H9 (cell line): Measurements from ENCODE around the gene PIGBOS1. TPM values are rescaled to one million over a fixed set of nuclear protein-coding genes. Genes with fewer than 3 reads are reported as not detected.

Experiments used
- DNase-seq: peaks from one replicate; pipeline ENCODE4 v3.0.0-alpha.2; 2017
- H2AFZ ChIP-seq: one replicate; pipeline ENCODE4 v1.6.1; 2013; ENCODE audit warnings: mild to moderate bottlenecking, low read length, control low read depth, moderate library complexity
- H2AK5ac ChIP-seq: 2 replicates; pipeline ENCODE4 v1.6.1; 2013; ENCODE audit warnings: low read length, control low read depth, mixed read lengths; ENCODE audit not compliant: insufficient read length
- H2BK120ac ChIP-seq: one replicate; pipeline ENCODE4 v1.6.1; 2013; ENCODE audit warnings: low read depth, mild to moderate bottlenecking, low read length, control low read depth, inconsistent platforms; ENCODE audit not compliant: poor library complexity, severe bottlenecking
- H2BK12ac ChIP-seq: 2 replicates; pipeline ENCODE4 v1.6.1; 2013; ENCODE audit warnings: low read length, control low read depth, mixed read lengths, low read depth; ENCODE audit not compliant: insufficient read length
- H2BK15ac ChIP-seq: 2 replicates; pipeline ENCODE4 v1.6.1; 2013; ENCODE audit warnings: low read depth, low read length, control low read depth
- H2BK20ac ChIP-seq: one replicate; pipeline ENCODE4 v1.6.1; 2013; ENCODE audit warnings: low read depth, mild to moderate bottlenecking, low read length, control low read depth, inconsistent platforms; ENCODE audit not compliant: poor library complexity, severe bottlenecking
- H2BK5ac ChIP-seq: 2 replicates; pipeline ENCODE4 v1.6.1; 2013; ENCODE audit warnings: low read length, control low read depth, mixed read lengths; ENCODE audit not compliant: insufficient read length
- H3K14ac ChIP-seq: 2 replicates; pipeline ENCODE4 v1.6.1; 2013; ENCODE audit warnings: low read length, control low read depth; ENCODE audit not compliant: insufficient read depth
- H3K18ac ChIP-seq: 2 replicates; pipeline ENCODE4 v1.6.1; 2013; ENCODE audit warnings: low read depth, mild to moderate bottlenecking, mixed read lengths, low read length, control low read depth; ENCODE audit not compliant: insufficient read length
- H3K23ac ChIP-seq: 2 replicates; pipeline ENCODE4 v1.6.1; 2013; ENCODE audit warnings: low read length, control low read depth, mixed read lengths, low read depth; ENCODE audit not compliant: insufficient read length
- H3K23me2 ChIP-seq: 2 replicates; pipeline ENCODE4 v1.6.1; 2013; ENCODE audit warnings: low read depth, mild to moderate bottlenecking, mixed read lengths, low read length, control low read depth; ENCODE audit not compliant: insufficient read length, poor library complexity, severe bottlenecking
- H3K27ac ChIP-seq: 2 replicates; pipeline ENCODE4 v1.5.1; 2013; ENCODE audit warnings: low read length, control low read depth, mixed read lengths, low read depth; ENCODE audit not compliant: insufficient read length
- H3K27me3 ChIP-seq: 2 replicates; pipeline ENCODE4 v1.6.1; 2013; ENCODE audit warnings: low read length, control low read depth, inconsistent platforms; ENCODE audit not compliant: insufficient read depth
- H3K4ac ChIP-seq: 2 replicates; pipeline ENCODE4 v1.6.1; 2013; ENCODE audit warnings: low read depth, mild to moderate bottlenecking, control low read depth, inconsistent platforms, low read length, moderate library complexity
- H3K4me1 ChIP-seq: 2 replicates; pipeline ENCODE4 v1.6.1; 2013; ENCODE audit warnings: low read length, control low read depth, inconsistent platforms; ENCODE audit not compliant: insufficient read depth
- H3K4me2 ChIP-seq: 2 replicates; pipeline ENCODE4 v1.6.1; 2013; ENCODE audit warnings: low read length, control low read depth, mixed read lengths; ENCODE audit not compliant: insufficient read length, insufficient read depth
- H3K56ac ChIP-seq: 2 replicates; pipeline ENCODE4 v1.6.1; 2013; ENCODE audit warnings: low read depth, mild to moderate bottlenecking, mixed read lengths, low read length, control low read depth; ENCODE audit not compliant: insufficient read length
- H3K79me1 ChIP-seq: 2 replicates; pipeline ENCODE4 v1.6.1; 2013; ENCODE audit warnings: low read depth, mild to moderate bottlenecking, moderate library complexity, low read length, control low read depth, inconsistent platforms; ENCODE audit not compliant: insufficient read depth, poor library complexity, severe bottlenecking
- H3K79me2 ChIP-seq: 2 replicates; pipeline ENCODE4 v1.6.1; 2013; ENCODE audit warnings: low read length, control low read depth, inconsistent platforms; ENCODE audit not compliant: insufficient read depth
- H3K9ac ChIP-seq: 2 replicates; pipeline ENCODE4 v1.6.1; 2013; ENCODE audit warnings: low read length, control low read depth, mixed read lengths; ENCODE audit not compliant: insufficient read length; ENCODE audit errors: extremely low read depth
- H3K9me3 ChIP-seq: one replicate; pipeline ENCODE4 v1.6.1; 2013; ENCODE audit warnings: low read depth, low read length, inconsistent platforms; ENCODE audit not compliant: control insufficient read depth
- H3T11ph ChIP-seq: one replicate; pipeline ENCODE4 v1.6.1; 2013; ENCODE audit warnings: mild to moderate bottlenecking, low read length, control low read depth, inconsistent platforms
- H4K20me1 ChIP-seq: one replicate; pipeline ENCODE4 v1.6.1; 2013; ENCODE audit not compliant: control insufficient read depth, insufficient read length, insufficient read depth
- H4K5ac ChIP-seq: 2 replicates; pipeline ENCODE4 v1.6.1; 2013; ENCODE audit warnings: low read depth, mild to moderate bottlenecking, mixed read lengths, low read length, control low read depth; ENCODE audit not compliant: insufficient read length
- H4K8ac ChIP-seq: replicated peaks from 2 replicates; pipeline ENCODE4 v1.6.1; 2013; ENCODE audit warnings: low read length, control low read depth, mixed read lengths, low read depth; ENCODE audit not compliant: insufficient read length
- H4K91ac ChIP-seq: 2 replicates; pipeline ENCODE4 v1.6.1; 2013; ENCODE audit warnings: low read depth, mild to moderate bottlenecking, moderate library complexity, mixed read lengths, low read length, control low read depth; ENCODE audit not compliant: insufficient read length
- H3K27ac Mint-ChIP-seq, 3 experiments: 2 replicates in 2 of 3; 3 replicates in 1 of 3; pipeline ENCODE4 v1.8.0; 2020 to 2021; ENCODE audit warnings: mixed read lengths in 3 of 3, mild to moderate bottlenecking in 1 of 3, moderate library complexity in 1 of 3
- H3K27me3 Mint-ChIP-seq: 2 replicates; pipeline ENCODE4 v1.8.0; 2021; ENCODE audit warnings: low read depth, mild to moderate bottlenecking, moderate library complexity, mixed read lengths
- H3K36me3 Mint-ChIP-seq, 3 experiments: 2 replicates in 2 of 3; 3 replicates in 1 of 3; pipeline ENCODE4 v1.8.0; 2020 to 2021; ENCODE audit warnings: low read depth in 3 of 3, mixed read lengths in 3 of 3; ENCODE audit not compliant: insufficient read depth in 1 of 3
- H3K4me1 Mint-ChIP-seq, 2 experiments: 2 replicates each; pipeline ENCODE4 v1.8.0; 2020; ENCODE audit warnings: mixed read lengths in 2 of 2
- H3K4me3 Mint-ChIP-seq, 2 experiments: 2 replicates in 1 of 2; 3 replicates in 1 of 2; pipeline ENCODE4 v1.8.0; 2020 to 2021; ENCODE audit warnings: mild to moderate bottlenecking in 2 of 2, mixed read lengths in 2 of 2, moderate library complexity in 1 of 2
- H3K9me3 Mint-ChIP-seq, 2 experiments: 2 replicates in 1 of 2; 3 replicates in 1 of 2; pipeline ENCODE4 v1.8.0; 2020; ENCODE audit warnings: mild to moderate bottlenecking in 2 of 2, mixed read lengths in 2 of 2, moderate library complexity in 1 of 2
- WGBS: extraction: QIAGEN DNeasy Blood & Tissue Kit; methylation state at CpG from one replicate; pipeline ENCODE4 v1.1.7; 2013; ENCODE audit warnings: missing lambda C conversion rate, low lambda C conversion rate, mixed read lengths; ENCODE audit not compliant: insufficient read length; ENCODE audit errors: extremely low coverage; 5-methylcytosine and 5-hydroxymethylcytosine counted together
- total RNA-seq: library from RNA; stranded (reverse); gene quantifications from 2 replicates; pipeline ENCODE4 v1.2.1, GENCODE V29; 2021
- TF ChIP-seq, protein P1 (sequence below): fragments of 200-600 bp; sonication (generic); conservative IDR thresholded peaks from 3 replicates; pipeline ENCODE4 v1.8.0; 2021; ENCODE audit warnings: antibody characterized with exemption, mild to moderate bottlenecking

Gene PIGBOS1
- total RNA-seq, 1 experiment from 2014 or later = 10.4 TPM

GRCh38 chr15:55334997-55335396 is 16.1 kb upstream of the PIGBOS1 start:
- H3K36me3 Mint-ChIP-seq = 0 out of 7 replicates have a peak, but pooled peaks cover 0 to 5% (median 2%) of the 10 kb centered on the region in 3 experiments
- no CpG with 5 or more reads among the region's 1 CpG for WGBS
- H4K20me1 ChIP-seq = no peaks in the 10 kb centered on the region

More at GRCh38 chr15:55334997-55335396, 16.1 kb upstream of the PIGBOS1 start:
- no peaks in the 10 kb centered on the region for H3K4me1 ChIP-seq
- no peak overlapping the region for H3K27ac ChIP-seq
- H4K91ac ChIP-seq = no peak overlapping the region
- no peak overlapping the region for H4K8ac ChIP-seq
- H3K9me3 ChIP-seq = no peaks in the 10 kb centered on the region
- no peak overlapping the region for H2BK12ac ChIP-seq
- no peak overlapping the region for H2BK120ac ChIP-seq
- H2BK20ac ChIP-seq = no peak overlapping the region
- Mint-ChIP-seq H3K27me3 (no peaks in the 10 kb centered on the region), H3K4me3 (no peak overlapping the region), H3K9me3 (no peaks in the 10 kb centered on the region), H3K27ac (no peak overlapping the region), H3K4me1 (no peaks in the 10 kb centered on the region)
- no peak for DNase-seq
- H2AFZ ChIP-seq = no peak overlapping the region
- H3K27me3 ChIP-seq = no peaks in the 10 kb centered on the region
- no peak overlapping the region for H3K4ac ChIP-seq
- no peak overlapping the region for H2BK5ac ChIP-seq
- TF ChIP-seq, protein P1, sequence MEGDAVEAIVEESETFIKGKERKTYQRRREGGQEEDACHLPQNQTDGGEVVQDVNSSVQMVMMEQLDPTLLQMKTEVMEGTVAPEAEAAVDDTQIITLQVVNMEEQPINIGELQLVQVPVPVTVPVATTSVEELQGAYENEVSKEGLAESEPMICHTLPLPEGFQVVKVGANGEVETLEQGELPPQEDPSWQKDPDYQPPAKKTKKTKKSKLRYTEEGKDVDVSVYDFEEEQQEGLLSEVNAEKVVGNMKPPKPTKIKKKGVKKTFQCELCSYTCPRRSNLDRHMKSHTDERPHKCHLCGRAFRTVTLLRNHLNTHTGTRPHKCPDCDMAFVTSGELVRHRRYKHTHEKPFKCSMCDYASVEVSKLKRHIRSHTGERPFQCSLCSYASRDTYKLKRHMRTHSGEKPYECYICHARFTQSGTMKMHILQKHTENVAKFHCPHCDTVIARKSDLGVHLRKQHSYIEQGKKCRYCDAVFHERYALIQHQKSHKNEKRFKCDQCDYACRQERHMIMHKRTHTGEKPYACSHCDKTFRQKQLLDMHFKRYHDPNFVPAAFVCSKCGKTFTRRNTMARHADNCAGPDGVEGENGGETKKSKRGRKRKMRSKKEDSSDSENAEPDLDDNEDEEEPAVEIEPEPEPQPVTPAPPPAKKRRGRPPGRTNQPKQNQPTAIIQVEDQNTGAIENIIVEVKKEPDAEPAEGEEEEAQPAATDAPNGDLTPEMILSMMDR = no peak
- H3K23ac ChIP-seq = no peak overlapping the region
- no peak overlapping the region for H4K5ac ChIP-seq
- no peak overlapping the region for H3K9ac ChIP-seq
- no peak overlapping the region for H3K14ac ChIP-seq
- H3K18ac ChIP-seq = no peak overlapping the region
- H3K79me1 ChIP-seq = no peaks in the 10 kb centered on the region
- no peaks in the 10 kb centered on the region for H3K23me2 ChIP-seq
- H3K56ac ChIP-seq = no peak overlapping the region
- no peak overlapping the region for H3T11ph ChIP-seq
- H3K79me2 ChIP-seq = no peaks in the 10 kb centered on the region
- H2AK5ac ChIP-seq = no peak overlapping the region
- H3K4me2 ChIP-seq = no peak overlapping the region
- no peak overlapping the region for H2BK15ac ChIP-seq
